Ovary (tissue), 3 donors: ENCODE measurements around the gene OLFM1.

Source experiments
- EP300 ChIP-seq: sonication (generic); formaldehyde crosslinking; IDR thresholded peaks from one replicate; pipeline ENCODE4 v1.6.1; 2017; ENCODE audit warnings: antibody characterized with exemption
- TF ChIP-seq, protein P1 (sequence below), 3 donors: fragments of 450-650 bp in 2 of 3; fragments of 200-600 bp in 1 of 3; IDR thresholded peaks; one replicate each; pipeline versions ENCODE4 v1.5.1 to v1.8.0; 2016 to 2022; ENCODE audit warnings: antibody characterized with exemption in 3 of 3, mild to moderate bottlenecking in 1 of 3
- donor health status: DM: no; HTN: no; CAD: no.

DNA sequence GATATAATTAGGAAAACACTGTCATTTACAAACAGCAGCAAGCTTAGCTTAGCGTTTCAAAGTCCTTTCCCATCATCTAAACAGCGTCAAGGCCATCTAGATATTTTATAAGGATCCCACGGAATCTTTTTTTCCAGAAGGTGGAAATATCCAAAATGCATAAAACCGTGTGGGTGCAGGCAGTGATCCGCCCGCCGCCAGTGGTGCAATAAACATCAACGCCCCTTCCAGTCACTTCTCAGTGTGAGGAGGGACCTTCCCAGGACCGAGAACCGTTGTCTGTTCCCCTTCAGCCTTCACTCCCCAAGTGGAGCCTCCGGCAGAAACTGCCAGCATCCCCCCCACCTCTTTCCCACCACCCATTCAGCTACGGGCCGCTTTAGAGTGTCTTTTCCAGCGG lies 22.9 kb downstream of the OLFM1 start:
- TF ChIP-seq, protein P1, sequence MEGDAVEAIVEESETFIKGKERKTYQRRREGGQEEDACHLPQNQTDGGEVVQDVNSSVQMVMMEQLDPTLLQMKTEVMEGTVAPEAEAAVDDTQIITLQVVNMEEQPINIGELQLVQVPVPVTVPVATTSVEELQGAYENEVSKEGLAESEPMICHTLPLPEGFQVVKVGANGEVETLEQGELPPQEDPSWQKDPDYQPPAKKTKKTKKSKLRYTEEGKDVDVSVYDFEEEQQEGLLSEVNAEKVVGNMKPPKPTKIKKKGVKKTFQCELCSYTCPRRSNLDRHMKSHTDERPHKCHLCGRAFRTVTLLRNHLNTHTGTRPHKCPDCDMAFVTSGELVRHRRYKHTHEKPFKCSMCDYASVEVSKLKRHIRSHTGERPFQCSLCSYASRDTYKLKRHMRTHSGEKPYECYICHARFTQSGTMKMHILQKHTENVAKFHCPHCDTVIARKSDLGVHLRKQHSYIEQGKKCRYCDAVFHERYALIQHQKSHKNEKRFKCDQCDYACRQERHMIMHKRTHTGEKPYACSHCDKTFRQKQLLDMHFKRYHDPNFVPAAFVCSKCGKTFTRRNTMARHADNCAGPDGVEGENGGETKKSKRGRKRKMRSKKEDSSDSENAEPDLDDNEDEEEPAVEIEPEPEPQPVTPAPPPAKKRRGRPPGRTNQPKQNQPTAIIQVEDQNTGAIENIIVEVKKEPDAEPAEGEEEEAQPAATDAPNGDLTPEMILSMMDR (IDR thresholded peaks at IDR 0.05), result no peak
- no peak for TF ChIP-seq EP300
